ENCODE data around the gene PPP1R15B. TPM values are rescaled to one million over a fixed set of nuclear protein-coding genes. Genes with fewer than 3 reads are reported as not detected.
A peak's percentile ranks its signal among the peaks of the same experiment; 100 is the strongest.

PPP1R15B gene
- total RNA-seq, 1 experiment from 2014 or later = 50.7 TPM

- H3K9ac ChIP-seq (ENCODE audit: low read length) = no peak overlapping the region
- intact Hi-C loops (cut with micrococcal nuclease) = no loop called here
Measured at GRCh38 chr1:204367193-204367858, 44.3 kb downstream of the PPP1R15B start.

GRCh38 chr1:204366759-204367158 lies 44.9 kb downstream of the PPP1R15B start:
- Histone ChIP-seq H3K4me1 (ENCODE audit: insufficient read depth, low read length) (peaks cover 21% of the 10 kb centered on the region; the same call in 1 of the 2 replicates), H3K36me3 (ENCODE audit: low read depth, low read length) (peaks cover 36% of the 10 kb centered on the region), H3K4me3 (ENCODE audit: low read length) (no peak overlapping the region), H3K9me2 (replicated peaks; ENCODE audit: low read length) (no peaks in the 10 kb centered on the region), H3K4me2 (ENCODE audit: low read length) (no peak overlapping the region), H3K9ac (ENCODE audit: low read length) (no peak overlapping the region), H3K9me3 (ENCODE audit: low read length) (no peaks in the 10 kb centered on the region), H3K27ac (ENCODE audit: low read length) (no peak overlapping the region), H3F3A (ENCODE audit: low read length, unreplicated experiment) (no peaks in the 10 kb centered on the region), H4K20me1 (ENCODE audit: low read length) (0 out of 2 replicates have a peak, but pooled peaks cover 3% of the 10 kb centered on the region), H2AFZ (ENCODE audit: low read length) (no peak overlapping the region), H3K79me2 (ENCODE audit: low read length) (peaks cover 75% of the 10 kb centered on the region), H3K27me3 (ENCODE audit: low read length) (no peaks in the 10 kb centered on the region)
- TF ChIP-seq CTCF (conservative IDR thresholded peaks at IDR 0.05; ENCODE audit: low read depth, low read length) (peak; percentile 75), EZH2phosphoT487 (IDR thresholded peaks at IDR 0.05; ENCODE audit: borderline replicate concordance, low read length) (no peak)
- intact Hi-C loops (cut with micrococcal nuclease) = no loop called here
- ChIA-PET CTCF (no interaction called here), POLR2A (ENCODE audit: unreplicated experiment) (no interaction called here)
- ATAC-seq (peak; percentile 41), DNase-seq (peak; percentile 45)
- BruUV-seq (replicated peaks) = no TSS peak

More at GRCh38 chr1:204367193-204367858, 44.3 kb downstream of the PPP1R15B start:
- no peaks in the 10 kb centered on the region for H3K9me2 ChIP-seq (replicated peaks; ENCODE audit: low read length)
- H3K36me3 ChIP-seq (ENCODE audit: low read depth, low read length) = peaks cover 36% of the 10 kb centered on the region
- ChIA-PET POLR2A (ENCODE audit: unreplicated experiment) (no interaction called here), CTCF (no interaction called here)
- no peaks in the 10 kb centered on the region for H3K27me3 ChIP-seq (ENCODE audit: low read length)
- H3K4me1 ChIP-seq (ENCODE audit: insufficient read depth, low read length) = peaks cover 21% of the 10 kb centered on the region; the same call in 1 of the 2 replicates
- H2AFZ ChIP-seq (ENCODE audit: low read length) = no peak overlapping the region
- 0 out of 2 replicates have a peak, but pooled peaks cover 9% of the 10 kb centered on the region for H4K20me1 ChIP-seq (ENCODE audit: low read length)
- H3F3A ChIP-seq (ENCODE audit: low read length, unreplicated experiment) = no peaks in the 10 kb centered on the region
- no peak overlapping the region for H3K4me2 ChIP-seq (ENCODE audit: low read length)
- DNase-seq = no peak
- H3K4me3 ChIP-seq (ENCODE audit: low read length) = no peak overlapping the region
- TF ChIP-seq EZH2 (IDR thresholded peaks at IDR 0.05; ENCODE audit: low read length, unreplicated experiment) (no peak), CTCF (conservative IDR thresholded peaks at IDR 0.05; ENCODE audit: low read depth, low read length) (no peak), EZH2phosphoT487 (IDR thresholded peaks at IDR 0.05; ENCODE audit: borderline replicate concordance, low read length) (no peak)
- no peaks in the 10 kb centered on the region for H3K9me3 ChIP-seq (ENCODE audit: low read length)
- ATAC-seq = no peak
- 0 out of 2 replicates have a peak overlapping the region, but pooled peaks have one; percentile 6 for H3K27ac ChIP-seq (ENCODE audit: low read length)
- peaks cover 75% of the 10 kb centered on the region for H3K79me2 ChIP-seq (ENCODE audit: low read length)
- BruUV-seq (replicated peaks) = no TSS peak

Measured in PC-3 (cell line).